ENCODE data around the gene PTPRN2. TPM values are rescaled to one million over a fixed set of nuclear protein-coding genes. Genes with fewer than 3 reads are reported as not detected.

Gene PTPRN2
- total and polyA plus RNA-seq, 2 donors (not counting 1 experiment from before 2014, with no cell fraction given), result 0.54 to 1.2 TPM

DNA sequence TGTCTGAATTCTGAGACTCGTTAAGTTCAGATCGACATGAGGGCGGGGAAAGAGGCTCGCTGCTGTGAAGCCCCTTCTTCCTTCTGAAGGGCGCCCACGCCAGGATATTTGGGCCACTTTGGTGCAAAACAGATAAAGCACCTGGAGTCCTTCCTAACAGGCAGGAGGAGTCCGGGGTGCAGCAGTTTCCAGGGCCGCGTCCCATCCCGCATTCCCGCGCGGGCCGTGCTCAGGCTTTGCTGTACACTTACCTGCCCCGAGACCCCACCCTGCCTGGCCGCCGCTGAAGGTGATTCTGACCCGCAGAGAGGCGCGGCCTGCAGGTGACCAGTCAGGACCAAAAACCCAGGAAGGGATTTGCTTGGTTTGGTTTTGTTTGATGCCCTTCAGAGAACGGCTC, 454.6 kb downstream of the PTPRN2 start:
- no peak for TF ChIP-seq EZH2 (IDR thresholded peaks at IDR 0.05; ENCODE audit: low read length, missing control alignments)
- TF ChIP-seq, protein P1, sequence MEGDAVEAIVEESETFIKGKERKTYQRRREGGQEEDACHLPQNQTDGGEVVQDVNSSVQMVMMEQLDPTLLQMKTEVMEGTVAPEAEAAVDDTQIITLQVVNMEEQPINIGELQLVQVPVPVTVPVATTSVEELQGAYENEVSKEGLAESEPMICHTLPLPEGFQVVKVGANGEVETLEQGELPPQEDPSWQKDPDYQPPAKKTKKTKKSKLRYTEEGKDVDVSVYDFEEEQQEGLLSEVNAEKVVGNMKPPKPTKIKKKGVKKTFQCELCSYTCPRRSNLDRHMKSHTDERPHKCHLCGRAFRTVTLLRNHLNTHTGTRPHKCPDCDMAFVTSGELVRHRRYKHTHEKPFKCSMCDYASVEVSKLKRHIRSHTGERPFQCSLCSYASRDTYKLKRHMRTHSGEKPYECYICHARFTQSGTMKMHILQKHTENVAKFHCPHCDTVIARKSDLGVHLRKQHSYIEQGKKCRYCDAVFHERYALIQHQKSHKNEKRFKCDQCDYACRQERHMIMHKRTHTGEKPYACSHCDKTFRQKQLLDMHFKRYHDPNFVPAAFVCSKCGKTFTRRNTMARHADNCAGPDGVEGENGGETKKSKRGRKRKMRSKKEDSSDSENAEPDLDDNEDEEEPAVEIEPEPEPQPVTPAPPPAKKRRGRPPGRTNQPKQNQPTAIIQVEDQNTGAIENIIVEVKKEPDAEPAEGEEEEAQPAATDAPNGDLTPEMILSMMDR (conservative IDR thresholded peaks at IDR 0.05 in 1 of 2, IDR thresholded peaks at IDR 0.05 in 1 of 2; ENCODE audit: low read depth in 1 of 2, low read length in 2 of 2), result no peak
- Histone ChIP-seq H3K4me3 (replicated peaks in 1 of 4; ENCODE audit: control extremely low read depth in 1 of 4, insufficient read depth in 1 of 4, low read depth in 3 of 4, low read length in 4 of 4) (no peak overlapping the region), H3K9me3 (ENCODE audit: control insufficient read depth, insufficient read depth, low read depth, low read length) (peaks cover 2% of the 10 kb centered on the region)

DNA sequence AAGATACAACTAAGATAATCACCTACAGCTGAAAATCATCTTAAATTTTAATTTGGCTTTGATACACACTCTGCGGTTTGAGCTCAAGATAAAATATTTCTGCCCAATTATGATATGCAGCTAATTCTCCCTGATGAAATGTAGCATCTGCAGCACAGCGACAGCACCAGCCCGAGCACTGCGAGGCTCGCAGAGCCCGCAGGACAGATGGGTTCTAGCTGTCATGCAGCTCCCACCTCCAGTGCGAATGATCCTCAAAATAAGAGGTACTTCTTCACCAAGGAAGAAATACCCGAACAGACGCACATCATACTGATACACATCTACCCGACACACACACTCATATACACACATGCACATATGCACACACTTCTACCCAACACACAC, 457.6 kb downstream of the PTPRN2 start:
- Histone ChIP-seq H4K20me1 (ENCODE audit: control insufficient read depth, extremely low read depth, insufficient read depth, low read length) (no peaks in the 10 kb centered on the region), H2AFZ (ENCODE audit: low read length) (no peak overlapping the region), H3K36me3 (ENCODE audit: control insufficient read depth, insufficient read depth, low read length) (no peaks in the 10 kb centered on the region), H3K4me1 (ENCODE audit: control insufficient read depth, extremely low read depth, insufficient read depth, low read length) (no peaks in the 10 kb centered on the region), H3K4me3 (replicated peaks in 1 of 4; ENCODE audit: control extremely low read depth in 1 of 4, insufficient read depth in 1 of 4, low read depth in 3 of 4, low read length in 4 of 4) (no peak overlapping the region), H3K27ac (ENCODE audit: insufficient read depth, low read length) (no peak overlapping the region), H3K27me3 (ENCODE audit: control insufficient read depth, insufficient read depth, low read length) (no peaks in the 10 kb centered on the region), H3K4me2 (ENCODE audit: extremely low read depth, insufficient read depth, low read length) (no peak overlapping the region), H3K9me3 (ENCODE audit: control insufficient read depth, insufficient read depth, low read depth, low read length) (peaks cover 2% of the 10 kb centered on the region), H3K9ac (ENCODE audit: insufficient read depth, low read length) (no peak overlapping the region), H3K79me2 (ENCODE audit: control insufficient read depth, insufficient read depth, low read length) (no peaks in the 10 kb centered on the region)
- no peak for DNase-seq (ENCODE audit: low read depth in 2 of 2)
- TF ChIP-seq, protein P1 (conservative IDR thresholded peaks at IDR 0.05 in 1 of 2, IDR thresholded peaks at IDR 0.05 in 1 of 2; ENCODE audit: low read depth in 1 of 2, low read length in 2 of 2), result no peak
- no peak for TF ChIP-seq EZH2 (IDR thresholded peaks at IDR 0.05; ENCODE audit: low read length, missing control alignments)

More for the DNA sequence above, 454.6 kb downstream of the PTPRN2 start:
- H3K9ac ChIP-seq (ENCODE audit: insufficient read depth, low read length), result no peak overlapping the region
- no peak overlapping the region for H3K4me2 ChIP-seq (ENCODE audit: extremely low read depth, insufficient read depth, low read length)
- DNase-seq (ENCODE audit: low read depth in 2 of 2), result no peak
- H3K79me2 ChIP-seq (ENCODE audit: control insufficient read depth, insufficient read depth, low read length), result no peaks in the 10 kb centered on the region
- H2AFZ ChIP-seq (ENCODE audit: low read length), result no peak overlapping the region
- H3K27ac ChIP-seq (ENCODE audit: insufficient read depth, low read length), result no peak overlapping the region
- no peaks in the 10 kb centered on the region for H4K20me1 ChIP-seq (ENCODE audit: control insufficient read depth, extremely low read depth, insufficient read depth, low read length)
- H3K27me3 ChIP-seq (ENCODE audit: control insufficient read depth, insufficient read depth, low read length), result no peaks in the 10 kb centered on the region
- no peaks in the 10 kb centered on the region for H3K4me1 ChIP-seq (ENCODE audit: control insufficient read depth, extremely low read depth, insufficient read depth, low read length)
- H3K36me3 ChIP-seq (ENCODE audit: control insufficient read depth, insufficient read depth, low read length), result no peaks in the 10 kb centered on the region

DNA sequence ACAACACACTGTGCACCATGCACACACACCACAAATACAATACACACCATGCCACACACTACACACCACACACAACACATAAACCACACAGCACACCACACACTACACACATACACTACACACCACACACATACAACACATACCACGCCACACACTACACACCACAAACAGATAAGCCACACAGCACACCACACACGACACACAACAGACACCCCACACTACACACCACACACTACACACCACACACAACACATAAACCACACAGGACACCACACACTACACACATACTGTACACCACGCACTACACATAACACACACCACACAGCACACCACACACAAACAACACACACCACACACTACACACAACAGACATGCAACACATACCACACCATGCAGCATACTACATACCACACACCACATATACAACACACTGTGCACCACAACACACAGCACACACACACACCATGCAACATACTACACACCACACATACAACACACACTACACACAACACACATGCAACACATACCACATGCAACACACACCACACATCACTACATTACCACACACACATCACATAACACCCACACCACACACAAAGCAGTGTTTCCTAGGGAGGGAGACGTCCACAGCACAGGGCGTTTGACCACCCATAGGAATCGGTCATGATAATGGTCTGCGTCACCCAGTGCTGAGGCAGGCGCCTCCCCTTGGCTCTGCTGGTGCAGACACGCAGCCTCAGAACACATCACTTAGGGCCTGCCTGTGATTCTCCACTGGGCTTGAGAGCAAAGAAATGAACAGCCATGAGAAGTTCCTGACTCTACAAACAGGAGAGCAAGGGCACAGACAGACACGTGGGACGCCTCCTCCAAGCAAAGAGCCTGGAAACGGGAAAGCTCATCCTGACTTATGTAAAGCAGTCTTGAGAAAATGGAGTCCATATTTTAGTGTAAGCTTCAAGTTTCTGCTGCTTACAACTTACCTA, 458.3 kb downstream of the PTPRN2 start:
- Histone ChIP-seq H3K27me3 (ENCODE audit: control insufficient read depth, insufficient read depth, low read length) (no peaks in the 10 kb centered on the region), H3K79me2 (ENCODE audit: control insufficient read depth, insufficient read depth, low read length) (no peaks in the 10 kb centered on the region), H2AFZ (ENCODE audit: low read length) (no peak overlapping the region), H3K36me3 (ENCODE audit: control insufficient read depth, insufficient read depth, low read length) (no peaks in the 10 kb centered on the region), H3K4me1 (ENCODE audit: control insufficient read depth, extremely low read depth, insufficient read depth, low read length) (no peaks in the 10 kb centered on the region), H3K27ac (ENCODE audit: insufficient read depth, low read length) (no peak overlapping the region), H3K9me3 (ENCODE audit: control insufficient read depth, insufficient read depth, low read depth, low read length) (peaks cover 2% of the 10 kb centered on the region), H3K4me3 (replicated peaks in 1 of 4; ENCODE audit: control extremely low read depth in 1 of 4, insufficient read depth in 1 of 4, low read depth in 3 of 4, low read length in 4 of 4) (no peak overlapping the region), H3K9ac (ENCODE audit: insufficient read depth, low read length) (no peak overlapping the region), H3K4me2 (ENCODE audit: extremely low read depth, insufficient read depth, low read length) (no peak overlapping the region), H4K20me1 (ENCODE audit: control insufficient read depth, extremely low read depth, insufficient read depth, low read length) (no peaks in the 10 kb centered on the region)
- TF ChIP-seq, protein P1 (conservative IDR thresholded peaks at IDR 0.05 in 1 of 2, IDR thresholded peaks at IDR 0.05 in 1 of 2; ENCODE audit: low read depth in 1 of 2, low read length in 2 of 2), result no peak
- TF ChIP-seq EZH2 (IDR thresholded peaks at IDR 0.05; ENCODE audit: low read length, missing control alignments), result no peak
- no peak for DNase-seq (ENCODE audit: low read depth in 2 of 2)

All from fibroblast of lung (primary cell).